Measurements from ENCODE around the gene ERAL1. TPM values are rescaled to one million over a fixed set of nuclear protein-coding genes. Genes with fewer than 3 reads are reported as not detected.

Gene ERAL1
- 26.1 TPM for total RNA-seq
- long read RNA-seq, transcript ERAL1-201 (10 exons, 1,925 nt), result major isoform, 45 of 52 reads
- long read RNA-seq, partial matches to known transcripts, result 1 of 52 reads
- long read RNA-seq, other reads (novel, unspliced or antisense), result 6 of 52 reads

- TF ChIP-seq CTCF (IDR thresholded peaks at IDR 0.05), result peak; percentile 10
- Histone ChIP-seq H3K27ac (peak within 1 kb of the TSS; percentile 77), H3K4me1 (peaks cover 16% of the 10 kb centered on the region), H3K9me3 (no peaks in the 10 kb centered on the region), H3K27me3 (ENCODE audit: low read depth) (no peaks in the 10 kb centered on the region), H3K36me3 (peaks cover 36% of the 10 kb centered on the region), H3K4me3 (peak within 1 kb of the TSS; percentile 71)
- ATAC-seq (peak; percentile 98 to 100), DNase-seq (peak; percentile 91)
- intact Hi-C loops (cut with DNase I), result no loop called here
Measured at GRCh38 chr17:28854457-28855335, at the start of gene ERAL1. ERAL1 (plus strand) TSS chr17:28855016; CDS start chr17:28855035, 19 bp downstream.

- DNase-seq (no peak), ATAC-seq (no peak)
- Histone ChIP-seq H3K4me3 (no peak overlapping the region), H3K36me3 (peaks cover 28% of the 10 kb centered on the region), H3K27me3 (ENCODE audit: low read depth) (no peaks in the 10 kb centered on the region), H3K9me3 (no peaks in the 10 kb centered on the region), H3K27ac (peak overlapping the region; percentile 68), H3K4me1 (peaks cover 45% of the 10 kb centered on the region)
- intact Hi-C loops (cut with DNase I), result no loop called here
- no peak for TF ChIP-seq CTCF (IDR thresholded peaks at IDR 0.05)
Measured at GRCh38 chr17:28807925-28808634, 46.7 kb upstream of the ERAL1 start.

- H3K27ac ChIP-seq, result no peak overlapping the region
- intact Hi-C loops (cut with DNase I), result no loop called here
- no peak for ATAC-seq
Measured at GRCh38 chr17:28810437-28810836, 44.4 kb upstream of the ERAL1 start.

GRCh38 chr17:28811651-28812090 lies 43.1 kb upstream of the ERAL1 start:
- Histone ChIP-seq H3K27ac (peak overlapping the region; percentile 84), H3K4me3 (peak overlapping the region; percentile 79), H3K4me1 (peaks cover 47% of the 10 kb centered on the region), H3K27me3 (ENCODE audit: low read depth) (no peaks in the 10 kb centered on the region), H3K9me3 (no peaks in the 10 kb centered on the region), H3K36me3 (no peaks in the 10 kb centered on the region)
- ATAC-seq, result peak in 1 of 2 donors; percentile 24
- no peak for DNase-seq
- intact Hi-C loops (cut with DNase I), result no loop called here
- TF ChIP-seq CTCF (IDR thresholded peaks at IDR 0.05), result no peak

More at GRCh38 chr17:28810437-28810836, 44.4 kb upstream of the ERAL1 start:
- Histone ChIP-seq H3K27me3 (ENCODE audit: low read depth) (no peaks in the 10 kb centered on the region), H3K4me1 (peaks cover 47% of the 10 kb centered on the region), H3K9me3 (no peaks in the 10 kb centered on the region), H3K4me3 (no peak overlapping the region), H3K36me3 (peaks cover 6% of the 10 kb centered on the region)
- no peak for TF ChIP-seq CTCF (IDR thresholded peaks at IDR 0.05)
- DNase-seq, result no peak

- no peak for TF ChIP-seq CTCF (IDR thresholded peaks at IDR 0.05)
- Histone ChIP-seq H3K4me3 (peak overlapping the region; percentile 79), H3K27me3 (ENCODE audit: low read depth) (no peaks in the 10 kb centered on the region), H3K4me1 (peaks cover 41% of the 10 kb centered on the region), H3K36me3 (no peaks in the 10 kb centered on the region), H3K27ac (peak overlapping the region; percentile 84), H3K9me3 (no peaks in the 10 kb centered on the region)
- intact Hi-C loops (cut with DNase I), result no loop called here
- peak; percentile 99 for DNase-seq
- peak; percentile 100 for ATAC-seq
Measured at GRCh38 chr17:28812091-28812747, 42.6 kb upstream of the ERAL1 start.

Data from lower lobe of right lung (tissue), 2 donors.